ENCODE measurements around the gene EIF4ENIF1. TPM values are rescaled to one million over a fixed set of nuclear protein-coding genes. Genes with fewer than 3 reads are reported as not detected.
"Not testable (repeated sequence)": the region's sequence is repeated elsewhere in the genome, so short reads cannot be mapped to it uniquely, and the experiment has no call there.

Gene EIF4ENIF1
- total RNA-seq, 1 donor from 2014 or later: 38.9 TPM

GRCh38 chr22:31448382-31448781, 41.3 kb downstream of the EIF4ENIF1 start:
- intact Hi-C loops (cut with DNase I): no loop called here
- ATAC-seq (no peak), DNase-seq (ENCODE audit: low spot score) (no peak)

GRCh38 chr22:31447337-31447736, 42.3 kb downstream of the EIF4ENIF1 start:
- ATAC-seq (no peak), DNase-seq (ENCODE audit: low spot score) (no peak)
- intact Hi-C loops (cut with DNase I): no loop called here

GRCh38 chr22:31446767-31447166, 42.9 kb downstream of the EIF4ENIF1 start:
- DNase-seq (ENCODE audit: low spot score): no peak

GRCh38 chr22:31446208-31446607, 43.4 kb downstream of the EIF4ENIF1 start:
- no peak for DNase-seq (ENCODE audit: low spot score)
- intact Hi-C loops (cut with DNase I): no loop called here
- no peak for ATAC-seq

More at GRCh38 chr22:31446767-31447166, 42.9 kb downstream of the EIF4ENIF1 start:
- ATAC-seq: no peak
- intact Hi-C loops (cut with DNase I): no loop called here

- no peak for ATAC-seq
- intact Hi-C loops (cut with DNase I): no loop called here
- DNase-seq (ENCODE audit: low spot score): no peak
Measured at GRCh38 chr22:31445642-31446041, 44.0 kb downstream of the EIF4ENIF1 start.

GRCh38 chr22:31443516-31443915, 46.1 kb downstream of the EIF4ENIF1 start:
- ATAC-seq (no peak), DNase-seq (ENCODE audit: low spot score) (no peak)
- intact Hi-C loops (cut with DNase I): no loop called here

GRCh38 chr22:31442768-31443489, 46.7 kb downstream of the EIF4ENIF1 start:
- DNase-seq (ENCODE audit: low spot score): no peak
- intact Hi-C loops (cut with DNase I): no loop called here
- ATAC-seq: no peak

GRCh38 chr22:31441652-31442051, 48.0 kb downstream of the EIF4ENIF1 start:
- intact Hi-C loops (cut with DNase I): no loop called here
- ATAC-seq (no peak), DNase-seq (ENCODE audit: low spot score) (no peak)

GRCh38 chr22:31440681-31441080, 49.0 kb downstream of the EIF4ENIF1 start:
- no peak for ATAC-seq
- no peak for DNase-seq (ENCODE audit: low spot score)
- intact Hi-C loops (cut with DNase I): no loop called here

- DNase-seq (ENCODE audit: low spot score): no peak
- intact Hi-C loops (cut with DNase I): no loop called here
- ATAC-seq: peak; percentile 26
Measured at GRCh38 chr22:31439808-31440207, 49.8 kb downstream of the EIF4ENIF1 start.

GRCh38 chr22:31436132-31436531, 53.5 kb downstream of the EIF4ENIF1 start:
- intact Hi-C loops (cut with DNase I): no loop called here
- peak; percentile 84 for ATAC-seq
- DNase-seq (ENCODE audit: low spot score): no peak

- no peak for DNase-seq (ENCODE audit: low spot score)
- ATAC-seq: no peak
- intact Hi-C loops (cut with DNase I): no loop called here
Measured at GRCh38 chr22:31431950-31432349, 57.7 kb downstream of the EIF4ENIF1 start.

- no peak for ATAC-seq
- intact Hi-C loops (cut with DNase I): no loop called here
- no peak for DNase-seq (ENCODE audit: low spot score)
Measured at GRCh38 chr22:31425331-31426050, 64.2 kb downstream of the EIF4ENIF1 start.

GRCh38 chr22:31402350-31402749, 87.3 kb downstream of the EIF4ENIF1 start:
- ATAC-seq; DNase-seq (ENCODE audit: low spot score); intact Hi-C loops (cut with DNase I): not testable (repeated sequence)

GRCh38 chr22:31400023-31400397, 89.6 kb downstream of the EIF4ENIF1 start:
- intact Hi-C loops (cut with DNase I): no loop called here
- ATAC-seq: no peak
- DNase-seq (ENCODE audit: low spot score): no peak

GRCh38 chr22:31399211-31400022, 90.2 kb downstream of the EIF4ENIF1 start, which contains the start of gene DRG1:
Gene DRG1, plus strand, starts transcription at chr22:31399604. Its CDS starts 80 bp downstream, at chr22:31399684.
- intact Hi-C loops (cut with DNase I): no loop called here
- DNase-seq (ENCODE audit: low spot score): peak; percentile 99
- peak; percentile 99 for ATAC-seq

- intact Hi-C loops (cut with DNase I): no loop called here
- no peak for ATAC-seq
- DNase-seq (ENCODE audit: low spot score): no peak
Measured at GRCh38 chr22:31398231-31398630, 91.4 kb downstream of the EIF4ENIF1 start.

GRCh38 chr22:31394326-31394725, 95.3 kb downstream of the EIF4ENIF1 start:
- intact Hi-C loops (cut with DNase I): no loop called here

GRCh38 chr22:31393893-31394292, 95.7 kb downstream of the EIF4ENIF1 start:
- DNase-seq (ENCODE audit: low spot score) (no peak), ATAC-seq (no peak)
- intact Hi-C loops (cut with DNase I): no loop called here

More at GRCh38 chr22:31394326-31394725, 95.3 kb downstream of the EIF4ENIF1 start:
- DNase-seq (ENCODE audit: low spot score): no peak
- ATAC-seq: no peak
